GM21528 (cell line): Measurements from ENCODE around the gene KCND3.

Source experiments
- ATAC-seq: cut with Tn5 transposase; IDR thresholded peaks from one replicate; pipeline ENCODE4 v1.9.1; 2021; ENCODE audit warnings: mild to moderate bottlenecking, moderate library complexity; ENCODE audit not compliant: unreplicated experiment, low FRiP score

Gene KCND3

DNA sequence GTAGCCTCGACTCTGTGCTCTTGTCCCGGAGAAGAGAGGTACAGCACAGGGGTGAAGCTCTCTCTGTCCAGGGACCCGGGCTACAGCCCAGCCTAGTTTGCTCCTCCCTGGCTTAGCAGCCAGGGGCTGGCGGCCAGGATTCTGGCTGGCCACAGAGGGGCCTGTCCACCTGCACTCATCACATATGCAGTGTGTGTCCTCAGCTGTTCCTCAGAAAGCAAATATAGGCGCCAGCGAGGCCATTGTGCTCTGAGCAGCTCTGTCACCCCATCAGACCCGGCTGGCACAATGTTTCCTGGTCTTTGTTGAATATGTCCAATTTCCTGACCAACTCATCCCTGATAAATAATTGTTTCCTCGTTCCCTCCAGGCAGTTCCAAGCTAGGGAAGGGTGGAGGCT, 28.5 kb downstream of the KCND3 start:
- no peak for ATAC-seq

DNA sequence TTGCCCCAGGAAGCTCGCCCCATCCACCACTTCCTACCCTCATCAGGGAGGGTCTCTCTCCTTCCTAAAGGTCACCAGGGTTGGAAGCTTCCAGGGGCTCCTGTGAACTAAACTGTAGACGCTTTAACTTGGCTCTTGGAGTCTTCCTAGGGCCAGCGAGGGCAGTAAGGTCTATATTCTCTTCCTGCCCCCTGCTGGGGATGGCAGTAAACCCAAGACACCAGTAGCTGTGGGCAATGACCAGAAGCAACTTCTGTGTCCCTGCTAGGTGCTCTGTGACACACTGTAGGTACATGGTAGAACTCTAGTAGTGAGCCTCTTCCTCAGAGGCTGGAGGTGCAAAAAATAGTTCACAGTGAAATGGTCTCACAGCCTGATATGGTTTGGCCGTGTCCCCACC, 30.0 kb downstream of the KCND3 start:
- no peak for ATAC-seq

DNA sequence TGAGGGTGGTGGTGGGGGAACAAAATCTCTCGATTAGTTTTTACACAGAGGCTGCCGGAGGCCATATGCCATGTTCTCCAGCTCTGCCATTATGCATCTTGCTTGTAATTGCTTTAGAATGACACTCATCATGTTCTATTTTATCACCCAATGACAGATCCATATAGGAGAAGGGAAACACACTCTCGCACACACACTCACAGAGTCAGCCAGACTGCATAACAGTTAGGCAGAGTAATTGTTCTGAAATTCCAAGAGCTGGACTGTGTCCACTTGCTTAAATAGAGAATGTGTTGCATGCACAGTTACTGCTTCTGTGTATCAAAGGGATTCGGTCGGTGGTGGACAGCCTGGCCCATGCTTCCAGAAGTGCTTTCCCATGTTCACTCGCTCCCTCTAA, 30.6 kb downstream of the KCND3 start:
- ATAC-seq = no peak

DNA sequence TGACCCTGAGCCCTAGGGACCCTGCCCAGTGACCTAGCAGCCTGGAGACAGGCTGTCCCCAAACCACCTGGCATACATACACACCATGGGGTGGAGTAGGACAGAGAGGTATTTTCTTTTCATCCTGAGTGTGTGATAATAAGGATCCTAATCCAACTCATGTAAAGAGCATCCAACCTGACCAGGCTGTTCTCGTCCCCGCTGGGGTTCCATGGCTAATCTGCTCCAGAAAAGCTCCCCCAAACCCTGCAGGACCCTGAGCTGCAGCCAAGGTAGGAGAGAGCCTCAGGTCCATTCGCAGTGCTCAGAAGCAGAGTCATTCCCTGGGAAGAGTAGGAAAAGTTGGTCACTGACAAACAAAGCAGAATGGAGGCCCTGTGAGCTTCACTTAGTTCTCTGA, 31.4 kb downstream of the KCND3 start:
- no peak for ATAC-seq

DNA sequence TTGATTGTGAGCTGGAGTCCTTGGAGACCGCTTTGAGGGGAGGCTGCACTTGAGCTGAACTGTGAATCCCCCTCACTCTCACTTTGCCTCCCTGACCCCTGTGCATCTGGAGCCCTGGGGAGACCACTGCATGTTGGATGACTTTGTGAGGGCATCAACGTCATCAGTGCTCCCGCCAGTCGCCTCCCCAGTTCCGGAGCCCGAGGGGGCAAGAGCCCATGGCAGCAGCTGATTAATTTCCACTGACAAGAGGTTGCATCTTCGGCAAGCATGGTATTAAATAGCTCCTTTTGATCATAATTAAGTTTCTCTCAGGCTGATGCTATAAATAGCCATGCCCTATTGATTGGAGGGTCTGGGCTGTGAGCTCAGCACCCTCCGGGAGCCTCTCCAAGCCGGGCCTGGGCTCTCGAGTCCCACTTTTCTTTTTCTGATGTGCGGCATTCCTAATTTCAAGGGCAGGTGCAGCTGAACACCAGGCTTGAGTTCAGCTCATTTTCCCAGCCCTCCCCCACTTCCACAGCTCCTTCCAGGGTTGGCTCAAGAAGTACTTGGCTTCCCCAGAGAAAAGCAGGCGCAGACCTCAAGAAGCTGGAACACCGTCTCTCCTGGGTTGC, 33.2 kb downstream of the KCND3 start:
- no peak for ATAC-seq

DNA sequence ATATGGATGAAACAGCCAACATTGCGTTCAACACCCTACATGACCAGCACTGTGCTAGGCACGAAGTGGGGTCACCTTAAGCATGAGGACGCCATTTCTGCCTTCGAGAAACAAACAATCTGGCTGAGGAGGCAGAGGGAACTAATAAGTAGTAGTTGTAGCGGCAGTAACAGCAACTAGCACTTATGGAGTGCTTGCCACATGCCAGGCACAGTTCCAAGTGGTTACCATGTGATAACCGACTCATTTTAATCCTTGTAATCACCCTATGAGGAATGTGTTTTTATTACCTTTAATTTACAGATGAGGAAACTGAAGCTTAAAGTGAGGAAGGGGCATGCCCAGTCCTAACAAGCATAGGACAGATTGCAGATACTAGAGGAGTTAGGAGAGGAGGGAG, 33.7 kb downstream of the KCND3 start:
- no peak for ATAC-seq

DNA sequence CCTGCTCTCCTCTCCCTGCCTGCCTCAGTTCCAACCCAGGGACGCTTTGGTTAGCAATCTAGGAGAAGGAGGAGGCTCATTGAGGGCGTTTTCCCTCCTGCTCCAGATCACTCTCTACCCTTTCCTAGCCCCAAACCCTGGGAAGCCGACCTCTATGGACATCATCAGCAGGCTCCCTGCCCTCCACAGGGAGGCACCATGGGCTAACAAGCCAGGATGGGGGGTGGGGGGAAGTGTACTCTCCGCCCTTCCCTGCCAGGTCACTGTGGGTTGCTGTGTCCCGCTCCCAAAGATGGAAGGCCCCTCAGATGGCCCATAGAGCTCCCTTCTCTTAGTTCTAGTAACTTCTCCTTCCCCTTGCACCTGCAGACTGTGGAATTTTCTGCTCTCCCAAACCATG, 35.7 kb downstream of the KCND3 start:
- ATAC-seq = no peak

DNA sequence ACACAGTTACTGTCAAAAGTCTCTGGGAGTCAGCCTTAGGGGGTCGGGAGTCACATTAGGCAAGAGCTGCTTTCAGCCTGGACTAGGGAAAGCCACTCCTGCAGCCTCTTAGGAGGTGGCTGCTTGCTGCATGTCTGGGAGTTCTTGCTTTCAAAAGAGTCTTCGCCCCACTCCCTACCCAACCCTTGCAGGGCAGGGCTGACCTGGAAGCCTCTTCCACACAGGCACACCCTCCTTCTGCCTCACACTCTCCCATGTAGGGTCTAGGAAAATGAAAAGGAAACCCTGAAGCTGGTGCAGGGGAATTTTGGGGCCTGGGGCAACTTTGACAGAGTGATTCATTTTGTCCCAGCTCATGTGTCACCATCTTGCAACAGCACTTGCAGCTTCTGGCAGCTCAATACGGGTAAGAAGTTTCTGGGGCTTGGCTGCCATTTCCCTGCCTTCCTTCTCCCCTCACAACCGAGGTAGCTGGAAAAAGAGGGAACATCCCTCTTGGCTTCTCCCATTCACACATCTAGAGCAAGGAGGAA, 37.3 kb downstream of the KCND3 start:
- ATAC-seq = no peak

DNA sequence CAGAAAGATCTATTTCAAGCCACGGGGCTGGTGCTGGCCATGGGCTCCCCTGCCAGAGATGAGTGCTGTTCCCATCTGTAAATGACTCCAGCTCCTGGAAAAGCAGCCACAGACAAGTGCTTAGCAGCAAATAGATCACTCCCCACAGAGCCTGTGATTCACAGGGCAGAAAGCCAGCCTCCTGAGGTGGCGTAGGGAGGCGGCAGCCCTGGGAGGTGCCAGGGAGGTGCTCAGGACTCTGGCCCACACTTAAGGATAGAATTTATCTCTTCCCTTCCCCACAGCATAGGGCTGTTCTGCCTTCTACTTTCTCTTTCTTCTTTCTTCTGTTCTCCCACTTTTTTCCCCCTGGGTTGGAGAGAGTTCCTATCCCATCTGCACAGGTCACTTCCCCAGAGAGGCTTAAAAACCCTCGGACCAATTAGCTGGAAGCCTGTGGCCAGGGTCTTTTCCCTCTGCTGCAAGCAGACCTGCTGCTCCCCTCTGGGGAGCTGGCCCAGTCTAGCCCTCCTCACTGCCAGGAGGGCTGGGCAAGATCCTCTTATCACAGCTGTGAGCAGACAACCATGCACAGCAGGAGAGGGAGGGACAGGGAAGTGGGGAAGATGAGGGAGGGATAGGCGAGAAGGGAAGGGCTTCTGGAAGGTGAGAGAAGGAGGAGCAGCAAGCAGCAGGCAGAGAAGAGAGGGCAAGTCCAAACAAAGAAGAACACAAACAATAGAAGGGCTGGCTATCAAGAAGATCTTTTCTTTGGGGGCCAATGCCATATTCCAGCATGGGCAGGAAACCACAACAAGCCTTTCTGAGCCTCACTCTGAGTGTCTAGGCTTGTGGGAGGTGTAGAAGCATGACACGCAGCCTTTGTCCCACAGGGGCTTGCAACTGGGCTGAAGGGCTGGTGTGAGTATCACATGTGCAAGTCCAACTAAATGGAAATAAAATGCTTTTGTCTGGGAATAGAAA, 41.0 kb downstream of the KCND3 start:
- no peak for ATAC-seq

DNA sequence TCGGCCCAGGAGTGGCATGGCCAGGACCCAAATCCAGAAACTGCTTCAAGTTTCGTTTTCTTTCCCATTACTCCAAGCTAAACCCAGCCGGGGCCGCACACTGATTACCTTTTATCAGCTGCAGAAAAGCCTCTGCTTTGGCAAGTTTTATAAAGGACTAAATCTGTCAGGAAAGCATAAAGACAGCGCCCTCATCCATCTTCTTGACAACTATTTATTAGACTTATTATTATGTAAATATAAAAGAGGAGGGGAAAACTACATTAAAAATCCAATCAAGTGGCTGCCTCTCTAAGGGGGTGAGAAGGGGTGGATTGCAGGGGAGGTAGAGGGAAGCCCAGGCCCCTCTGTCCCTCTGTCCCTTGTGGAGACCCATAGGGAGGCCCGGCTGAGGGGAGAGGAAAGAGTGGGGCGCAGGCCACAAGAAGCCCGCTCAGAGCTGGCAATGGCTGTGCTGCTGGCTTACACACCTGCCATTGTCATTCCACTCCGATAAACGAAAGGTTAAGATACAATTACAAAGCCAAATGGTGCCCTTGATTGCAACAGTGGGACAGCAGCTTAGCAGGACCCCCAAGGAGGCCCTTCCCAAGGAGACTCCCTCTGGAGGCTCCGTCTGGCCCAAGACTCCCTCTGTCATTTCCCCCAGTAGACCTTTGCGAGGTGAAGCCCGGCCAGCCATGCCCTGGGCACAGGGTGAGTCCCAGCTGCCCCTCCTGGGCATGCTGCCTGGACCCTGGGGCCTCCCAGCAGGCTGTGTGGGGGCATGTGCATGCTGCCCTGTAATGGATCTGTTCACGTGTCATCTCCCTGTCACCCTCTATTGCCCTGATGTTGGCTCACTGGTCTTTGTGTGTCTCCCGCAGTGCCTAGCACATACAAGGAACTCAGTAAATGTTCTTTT, 45.4 kb downstream of the KCND3 start:
- no peak for ATAC-seq

DNA sequence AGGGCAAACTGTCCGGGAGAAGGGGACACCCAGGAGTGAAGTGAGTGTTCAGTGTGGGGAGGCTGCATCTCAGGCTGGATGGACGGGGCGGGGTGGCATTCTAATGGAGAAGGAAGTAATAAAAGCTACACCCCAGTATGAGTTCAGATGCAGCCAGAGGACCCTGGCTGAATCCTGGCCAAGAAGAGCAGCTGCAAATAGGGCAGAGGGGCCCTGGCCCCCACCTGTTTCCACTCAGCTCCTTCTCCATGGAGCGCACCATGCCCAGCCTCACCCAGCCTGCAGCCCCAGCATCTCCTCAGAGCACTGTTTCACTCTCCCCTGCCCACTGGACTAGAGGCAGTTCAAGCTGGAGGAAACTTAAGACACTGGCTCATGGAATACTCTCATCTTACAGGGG, 46.4 kb downstream of the KCND3 start:
- no peak for ATAC-seq

DNA sequence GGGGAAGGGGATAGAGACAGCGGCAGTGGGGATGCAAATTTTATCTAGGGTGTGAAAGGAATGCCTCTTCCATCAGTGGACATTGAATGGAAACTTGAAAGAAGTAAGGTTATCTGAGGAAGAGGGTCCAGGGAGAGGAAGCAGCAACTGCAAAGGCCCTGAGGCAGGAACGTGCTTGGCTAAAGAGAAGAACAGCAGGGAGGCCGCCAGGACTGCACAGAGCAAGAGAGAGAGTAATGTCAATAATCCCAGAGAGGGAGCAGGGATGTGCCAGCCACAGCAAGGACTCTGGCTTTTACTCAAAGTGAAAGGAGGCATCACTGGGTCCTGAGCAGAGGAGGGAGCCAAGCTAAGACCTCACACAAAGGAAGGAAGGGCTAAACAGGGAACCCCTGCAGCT, 50.9 kb downstream of the KCND3 start:
- no peak for ATAC-seq

DNA sequence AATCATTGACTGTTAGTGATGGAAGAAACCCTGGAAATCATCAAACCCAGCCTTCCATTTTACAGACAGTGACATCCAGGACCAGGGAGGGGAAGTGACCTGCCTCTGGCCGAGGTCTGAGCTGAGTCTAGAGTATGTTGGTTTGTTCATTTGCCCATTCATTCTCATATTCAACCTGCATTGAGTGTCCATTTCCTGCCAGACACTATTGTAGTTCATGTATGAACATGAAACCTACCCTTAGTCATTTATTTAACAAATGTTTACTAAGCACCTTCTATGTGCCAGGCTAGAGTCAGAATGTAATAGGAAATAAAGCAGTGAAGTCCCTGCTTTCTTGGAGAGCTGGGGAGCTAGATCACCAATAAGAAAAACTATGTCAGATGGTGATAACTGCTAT, 51.3 kb downstream of the KCND3 start:
- no peak for ATAC-seq

DNA sequence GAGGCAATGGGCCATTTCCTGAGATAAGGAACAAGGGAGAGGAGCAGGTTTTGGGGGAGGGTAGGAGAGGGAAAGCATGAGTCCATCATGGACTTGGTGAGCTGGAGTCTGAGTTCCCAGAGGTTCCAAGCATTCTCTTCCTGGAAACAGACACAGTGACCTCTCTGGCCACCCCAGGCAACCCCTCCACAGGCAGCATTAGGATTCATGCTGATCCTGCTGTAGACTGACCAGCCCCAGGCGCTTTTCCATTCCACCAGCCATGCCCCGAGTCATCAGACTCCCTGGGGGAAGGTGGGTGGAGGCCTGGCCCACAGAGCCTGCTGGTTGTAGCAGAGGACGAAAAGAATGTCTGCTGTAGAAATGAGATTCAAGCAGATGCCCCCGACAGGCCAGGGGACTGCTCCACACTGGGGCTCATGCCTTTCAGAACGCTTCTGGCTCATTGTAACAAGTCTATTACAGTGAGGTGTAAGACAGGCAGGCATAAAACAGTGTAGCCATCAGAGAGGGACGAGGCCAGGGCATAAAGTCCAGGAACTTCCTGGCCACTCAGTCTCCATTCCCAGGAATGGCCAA, 52.2 kb downstream of the KCND3 start:
- ATAC-seq = no peak

DNA sequence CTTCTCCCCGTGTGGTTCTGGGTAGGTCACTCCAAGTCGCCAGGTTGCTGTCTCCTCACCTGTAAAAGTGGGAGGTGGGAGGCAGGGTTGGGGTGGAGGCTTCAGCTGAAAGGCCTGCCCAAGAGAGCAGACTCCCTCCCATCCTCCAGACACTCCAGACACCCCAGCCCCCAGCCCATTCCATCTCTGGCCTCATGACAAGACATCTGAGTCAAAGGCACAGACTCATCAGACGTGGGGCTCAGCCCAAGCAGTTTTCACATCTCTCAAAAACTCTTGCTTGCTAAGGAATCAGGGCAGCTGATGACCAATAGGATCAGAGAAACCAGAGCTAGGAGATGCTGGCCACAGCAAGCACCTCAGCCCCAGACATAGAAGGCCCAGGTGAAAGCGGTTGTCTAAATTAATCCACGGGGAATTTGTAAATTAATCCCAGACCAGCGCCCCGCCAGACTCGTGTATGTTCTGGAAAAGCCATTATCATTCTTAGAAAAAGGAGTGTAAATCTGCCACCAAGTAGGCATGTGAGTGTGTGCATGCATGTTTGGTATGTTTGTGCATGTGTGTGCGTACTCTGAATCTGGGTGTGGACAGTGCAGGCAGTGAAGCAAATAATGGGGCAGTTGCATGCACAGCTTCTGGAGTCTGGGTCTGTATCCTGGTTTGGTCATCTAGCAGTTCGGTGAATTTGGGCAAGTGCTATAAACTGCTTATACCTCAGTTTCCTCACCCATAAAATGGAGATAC, 55.2 kb downstream of the KCND3 start:
- no peak for ATAC-seq

DNA sequence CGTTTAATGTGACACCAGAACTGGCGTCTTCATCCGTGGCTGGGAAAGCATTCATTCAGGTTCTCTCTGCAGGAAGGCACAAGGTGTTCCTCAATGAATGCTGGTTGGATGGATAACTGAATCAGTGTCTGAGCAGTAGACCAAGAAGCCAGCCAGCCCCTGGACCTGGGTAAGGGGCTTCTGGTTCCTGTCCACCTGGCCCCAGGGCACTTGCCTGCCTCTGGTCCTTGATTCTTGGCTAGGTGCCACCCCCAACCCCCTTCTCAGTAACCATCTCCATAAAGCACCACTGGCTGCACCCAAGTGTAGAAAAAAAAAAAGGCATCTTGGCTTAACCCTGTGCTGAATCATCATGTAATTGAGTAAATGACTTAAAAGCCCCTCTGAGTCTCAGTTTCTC, 59.1 kb downstream of the KCND3 start:
- ATAC-seq = no peak

DNA sequence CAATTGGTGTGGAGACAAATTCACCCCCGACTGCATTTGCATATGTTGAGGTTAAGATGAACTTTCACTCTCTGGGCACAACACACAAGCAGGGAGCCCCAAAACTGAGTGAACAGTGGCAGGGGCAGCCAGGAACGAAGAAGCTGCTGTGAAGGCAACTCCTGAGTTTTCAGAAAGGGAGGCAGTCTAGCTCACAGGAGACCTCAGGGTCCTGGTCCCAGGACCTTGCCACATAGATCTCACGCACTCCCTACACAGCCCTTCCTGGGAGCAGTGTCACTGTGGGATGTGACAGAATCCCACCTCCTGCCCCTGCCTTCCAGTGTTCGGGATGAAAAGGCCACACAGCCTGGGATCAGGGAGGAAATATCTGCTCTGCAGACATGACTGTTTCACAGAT, 60.9 kb downstream of the KCND3 start:
- ATAC-seq = no peak

DNA sequence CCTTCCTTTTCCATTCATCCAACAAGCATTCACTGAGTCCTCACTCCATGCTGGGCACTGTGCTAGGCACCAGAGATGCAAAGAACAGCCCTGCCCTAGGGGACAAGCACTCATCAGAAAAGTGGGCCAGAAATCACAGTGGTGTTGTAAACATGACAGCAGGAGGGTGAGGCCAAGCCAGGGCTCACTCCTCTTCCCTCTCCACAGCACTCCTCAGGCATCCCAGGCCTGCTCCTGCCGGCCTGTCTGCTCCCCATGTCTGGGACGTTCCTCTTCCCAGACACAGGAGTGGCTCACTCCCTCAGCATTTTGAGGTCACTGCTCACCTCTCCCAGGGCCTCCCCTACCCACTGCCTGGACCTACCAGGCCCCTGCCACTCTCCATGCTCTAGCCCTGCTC, 61.8 kb downstream of the KCND3 start:
- no peak for ATAC-seq

DNA sequence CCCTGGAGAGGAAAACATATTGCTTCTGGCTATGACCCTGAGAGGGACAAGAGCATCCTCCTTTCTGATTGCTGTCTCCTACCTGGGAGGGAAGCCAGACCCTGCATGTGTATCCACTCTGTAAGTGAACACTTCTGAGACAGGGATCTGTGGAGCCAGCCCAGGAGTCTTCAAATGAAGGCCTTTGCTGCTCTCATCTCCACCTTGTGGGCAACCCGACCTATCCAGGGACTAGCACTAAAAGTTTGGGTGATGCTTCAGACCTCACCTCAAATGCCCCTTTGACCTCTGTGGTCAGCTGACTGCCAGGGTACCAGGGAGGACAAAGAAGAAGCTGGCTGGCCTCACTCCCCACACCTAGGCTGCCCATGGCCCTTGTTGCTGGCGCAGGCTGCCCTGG, 64.7 kb downstream of the KCND3 start:
- no peak for ATAC-seq

DNA sequence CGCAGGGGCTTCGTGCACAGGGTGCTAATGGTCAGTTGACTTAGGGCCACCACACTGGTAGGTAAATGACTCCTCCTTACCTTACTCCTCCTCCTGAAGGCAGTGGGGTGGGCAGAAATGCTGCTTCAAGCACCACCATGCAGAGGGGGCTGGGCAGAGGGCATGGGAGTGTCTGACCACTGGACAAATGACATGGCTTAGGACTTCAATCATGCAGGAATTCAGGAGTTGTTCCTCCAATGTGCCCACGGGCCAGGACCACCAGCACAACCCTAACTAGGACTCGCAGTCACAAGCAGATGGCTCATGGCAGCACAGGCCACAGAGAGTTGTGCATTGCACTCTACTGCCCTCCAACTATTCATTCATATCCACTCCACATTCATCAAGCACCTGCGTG, 65.7 kb downstream of the KCND3 start:
- no peak for ATAC-seq
